SHP77 treated with DMSO at 0.1 percent for 48 hours (cell line): Measurements from ENCODE around the gene MYO18B.

Source experiments
- DNase-seq: peaks from one replicate; lab custom pipeline; 2025; lab: John Stamatoyannopoulos, UW

The MYO18B gene

DNA sequence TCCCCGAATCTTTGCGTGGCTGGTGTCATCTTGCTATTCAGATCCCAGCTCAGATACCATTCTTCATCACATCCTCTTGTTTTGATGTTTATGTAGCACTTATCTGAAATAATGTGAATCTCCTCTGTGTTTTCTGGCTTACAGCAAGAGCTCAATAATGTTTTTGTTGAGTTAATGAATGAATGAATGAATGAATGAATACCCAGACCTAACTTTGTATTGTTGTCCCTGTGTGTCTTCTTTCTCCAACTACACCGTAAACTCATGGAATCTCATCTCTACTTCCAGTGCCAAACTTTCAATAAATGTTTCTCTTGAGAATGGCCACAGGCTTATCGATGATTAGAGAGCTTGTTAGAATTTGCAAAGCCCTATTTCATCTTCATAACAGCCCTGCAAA is 110.2 kb downstream of the MYO18B start:
- DNase-seq, result no peak

DNA sequence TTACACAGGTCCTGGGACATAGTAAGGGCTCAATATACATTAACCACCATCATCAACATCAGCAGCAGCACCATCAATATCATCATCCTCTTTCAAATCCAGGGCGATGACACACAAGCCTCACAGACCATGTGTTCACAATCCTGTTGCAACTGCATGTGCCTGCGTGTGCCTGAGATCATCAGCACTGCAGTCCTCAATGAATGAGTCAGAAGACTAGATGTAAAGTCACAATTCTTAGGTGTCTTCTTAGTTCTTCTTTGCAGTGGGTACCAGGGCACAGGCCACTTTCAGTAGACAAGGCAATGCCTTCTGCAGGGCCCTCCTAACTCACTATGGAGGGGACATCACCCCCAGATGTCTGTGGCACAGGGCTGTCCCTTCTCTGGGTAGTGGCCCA is 111.1 kb downstream of the MYO18B start:
- no peak for DNase-seq

DNA sequence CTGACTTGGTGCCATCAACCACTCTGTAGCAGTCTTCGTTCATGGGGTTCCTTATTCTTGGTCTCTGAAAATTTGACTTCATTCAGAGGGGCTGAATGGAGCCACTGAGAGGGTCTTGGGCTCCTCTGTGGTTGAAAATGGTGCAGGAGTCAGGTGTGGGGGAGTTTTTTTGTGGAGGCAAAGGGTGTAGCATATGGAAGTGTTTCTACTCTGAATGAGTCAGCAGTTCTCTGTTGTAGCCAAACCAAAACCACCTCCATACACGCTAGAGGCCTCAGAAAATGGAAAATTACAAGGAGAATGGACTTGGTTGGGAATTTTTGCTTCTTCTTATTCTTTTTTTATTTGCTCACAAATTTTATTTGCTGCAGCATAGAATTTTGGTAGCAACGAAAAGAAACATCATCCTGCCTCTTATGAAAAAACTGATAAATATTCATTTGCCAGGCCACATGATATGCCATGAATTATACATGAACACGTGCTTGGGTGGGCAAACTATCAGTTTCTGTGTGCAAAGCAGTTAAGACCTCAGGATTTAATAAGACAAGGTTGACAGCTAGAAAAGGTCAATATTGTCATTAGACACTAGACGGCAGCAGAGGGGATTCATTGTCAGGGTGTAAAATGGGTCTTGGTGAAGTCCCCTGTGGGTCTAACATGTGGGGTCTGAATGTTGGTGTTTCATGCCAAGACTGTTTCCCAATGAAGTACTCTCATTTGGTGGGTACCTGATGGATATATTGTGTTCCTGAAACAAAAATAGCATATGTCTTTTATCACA is 111.7 kb downstream of the MYO18B start:
- DNase-seq, result peak; percentile 2

DNA sequence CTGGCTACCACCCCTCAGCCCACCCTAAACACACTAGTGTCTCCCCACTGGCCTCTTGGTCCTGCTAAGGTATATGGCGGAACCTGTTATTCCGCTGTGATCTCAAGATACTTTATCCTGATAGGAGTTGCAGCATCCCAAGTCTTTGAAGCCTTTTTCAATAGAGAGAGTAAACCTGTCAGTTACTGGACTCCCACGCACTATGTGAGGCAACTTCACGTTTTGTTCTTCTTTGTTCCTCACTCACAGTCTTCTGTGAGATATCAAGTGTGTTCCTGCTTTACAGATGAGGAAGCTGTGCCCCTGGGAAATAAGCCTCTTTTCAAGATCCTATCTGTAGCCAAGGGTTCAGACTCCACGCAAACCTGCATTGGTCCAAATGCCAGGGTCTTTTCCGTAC is 127.8 kb downstream of the MYO18B start:
- DNase-seq, result no peak

DNA sequence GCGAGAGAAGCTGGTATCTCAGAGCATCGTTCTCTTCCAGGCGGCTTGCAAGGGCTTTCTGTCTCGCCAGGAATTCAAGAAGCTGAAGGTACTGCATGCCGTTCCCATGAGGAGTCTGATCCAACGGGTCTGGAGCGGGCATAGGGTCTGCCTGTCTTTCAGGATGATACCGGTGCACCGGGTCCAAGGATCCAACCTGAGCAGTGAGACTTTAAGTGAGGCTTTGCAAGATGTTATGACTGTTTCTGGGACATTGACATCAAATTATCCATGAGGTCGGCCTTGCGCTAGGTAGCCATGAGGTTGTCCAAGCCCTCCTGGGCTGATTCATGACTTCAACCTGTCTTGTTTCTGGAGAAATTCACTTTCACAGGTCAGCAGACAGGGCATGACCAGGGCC is 132.3 kb downstream of the MYO18B start:
- DNase-seq, result no peak

DNA sequence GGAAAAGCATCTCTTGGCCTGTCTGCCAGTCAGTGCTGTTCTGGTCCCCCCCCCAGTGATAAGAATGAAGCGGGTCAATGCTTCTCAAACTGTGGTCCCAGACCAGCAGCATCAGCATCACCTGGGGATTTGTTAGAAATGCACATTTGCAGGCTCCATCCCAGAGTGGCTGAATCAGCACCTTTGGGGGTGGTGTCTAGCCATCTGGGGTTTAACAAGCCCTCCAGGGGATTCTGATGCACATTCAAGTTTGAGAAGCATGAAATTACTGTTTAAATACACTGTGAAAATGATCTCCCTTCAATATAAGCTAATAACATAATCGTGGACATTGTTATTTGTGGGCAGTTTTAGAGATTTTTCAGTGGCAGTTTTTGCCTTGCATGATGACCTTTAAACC is 133.5 kb downstream of the MYO18B start:
- DNase-seq, result no peak

DNA sequence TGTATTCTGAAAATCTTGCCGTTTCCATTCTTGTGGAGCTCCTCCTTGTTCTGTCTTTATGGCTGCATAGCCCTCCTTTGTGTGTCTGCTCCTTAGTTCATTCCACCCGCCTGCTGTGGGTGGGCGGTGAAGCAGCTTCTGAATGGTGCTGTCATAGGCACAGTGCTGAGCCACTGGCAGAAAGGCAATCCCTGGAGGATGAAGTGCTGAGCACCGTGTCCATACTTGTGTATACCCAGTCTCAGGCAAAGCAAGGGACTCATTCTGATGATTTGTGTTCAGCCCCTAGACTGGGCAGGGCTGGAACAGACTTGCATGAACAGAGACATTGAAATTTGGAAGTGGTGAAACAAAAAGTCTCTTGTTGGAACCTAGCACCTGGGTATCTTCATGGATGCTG is 134.9 kb downstream of the MYO18B start:
- DNase-seq, result no peak

DNA sequence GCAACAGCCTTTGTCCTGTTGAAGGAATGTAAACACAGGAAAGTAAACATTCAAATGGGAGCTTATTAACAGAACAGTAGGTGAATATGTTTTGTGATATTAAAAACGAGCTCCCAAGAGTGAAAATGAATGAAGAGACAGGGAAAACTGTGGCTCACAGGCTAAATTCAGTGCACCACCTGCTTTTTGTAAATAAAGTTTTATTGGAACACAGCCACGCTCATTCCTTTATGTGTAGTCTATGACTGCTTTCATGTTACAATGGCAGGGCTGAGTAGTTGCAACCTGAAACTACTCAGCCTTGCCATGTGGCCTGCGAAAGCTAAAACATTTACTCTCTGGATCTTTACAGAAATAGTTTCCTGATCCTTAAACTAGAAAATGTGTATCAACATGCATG is 136.9 kb downstream of the MYO18B start:
- peak; percentile 4 for DNase-seq

DNA sequence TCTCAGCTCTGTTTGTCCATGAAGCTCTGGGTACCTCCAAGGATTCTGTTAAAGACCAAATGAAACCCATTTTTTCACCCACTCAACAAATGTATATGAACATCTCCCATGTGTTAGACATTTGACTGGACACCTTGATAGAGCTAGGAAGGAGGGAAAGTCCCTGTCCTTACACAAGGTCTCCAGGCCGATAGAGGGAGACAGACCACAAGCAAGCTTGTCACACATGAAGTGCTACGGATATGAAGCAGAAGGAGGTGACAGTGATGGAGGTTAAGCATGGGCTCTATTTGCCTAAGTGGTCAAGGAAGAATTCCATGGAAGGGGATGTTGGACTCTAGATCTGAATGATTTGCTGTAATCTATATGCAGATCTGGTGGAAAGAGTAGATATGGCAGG is 138.5 kb downstream of the MYO18B start:
- peak; percentile 1 for DNase-seq

DNA sequence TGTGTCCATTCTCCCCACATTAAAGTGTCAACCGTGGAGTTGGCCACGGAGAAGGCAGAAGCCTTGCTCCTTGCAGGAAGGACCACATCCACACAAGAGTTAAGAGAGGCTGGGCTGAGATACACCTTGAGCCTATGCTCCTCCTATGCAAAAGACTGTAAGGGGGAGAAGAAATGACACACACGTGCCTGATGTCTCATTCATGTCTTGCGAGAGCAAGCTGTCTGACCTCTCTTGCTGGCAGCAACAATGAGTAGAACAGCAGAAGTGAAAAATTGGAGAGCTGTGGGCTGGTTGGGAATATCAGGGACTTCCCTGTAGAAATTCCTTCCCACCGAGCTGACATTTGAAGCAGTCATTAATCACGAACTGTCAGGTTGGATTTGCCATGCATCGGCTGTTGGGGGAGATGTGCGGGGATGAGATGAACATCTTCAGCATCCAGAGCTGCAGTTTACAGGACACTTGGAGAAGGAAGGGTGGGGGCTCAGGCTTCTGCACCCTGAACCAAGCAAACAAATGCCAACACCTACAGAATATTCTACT is 139.3 kb downstream of the MYO18B start:
- no peak for DNase-seq

DNA sequence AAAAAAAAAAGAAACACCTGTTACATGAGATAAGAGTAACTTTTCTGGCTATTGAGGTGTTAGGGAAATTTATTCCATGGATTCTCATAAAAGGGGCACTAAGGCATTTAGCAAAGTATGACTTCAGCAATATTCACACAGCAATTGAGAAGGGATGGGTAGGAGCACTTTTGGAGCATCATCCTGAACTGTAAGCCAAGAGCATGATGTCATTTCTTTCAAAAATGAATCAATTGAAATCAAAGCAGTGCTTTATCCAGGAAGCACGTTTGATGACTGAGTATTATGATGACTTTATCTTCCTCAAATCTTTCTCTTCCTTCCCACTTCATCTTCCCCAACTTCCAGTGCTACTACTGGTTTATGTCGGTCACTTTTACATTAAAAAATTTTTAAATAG is 140.4 kb downstream of the MYO18B start:
- DNase-seq, result no peak

DNA sequence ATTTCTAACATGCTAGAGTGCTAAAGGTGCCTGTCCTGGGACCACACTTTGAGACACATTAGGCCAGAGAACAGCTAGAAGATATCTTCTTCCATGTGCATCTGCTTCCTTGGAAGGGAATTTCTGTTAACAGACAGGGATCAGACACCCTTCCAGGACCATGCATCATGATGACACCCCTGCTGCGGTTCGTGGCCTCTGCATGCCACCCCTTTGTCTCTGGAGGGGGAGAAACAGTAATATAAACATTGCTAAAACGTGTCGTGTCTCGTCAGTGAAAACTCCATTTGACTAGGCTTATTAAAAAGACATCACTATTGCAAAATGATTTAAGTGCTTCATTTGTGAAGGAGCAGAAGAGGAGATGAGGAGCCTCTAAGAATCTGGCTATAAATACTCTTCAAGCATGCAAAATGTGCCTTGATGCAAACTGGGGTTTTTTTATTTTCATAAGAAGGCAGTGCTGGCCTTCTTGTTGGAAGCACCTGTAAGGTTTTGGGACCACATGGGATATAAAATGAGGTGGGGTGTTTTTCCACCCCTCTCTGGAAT is 141.6 kb downstream of the MYO18B start:
- DNase-seq, result no peak

DNA sequence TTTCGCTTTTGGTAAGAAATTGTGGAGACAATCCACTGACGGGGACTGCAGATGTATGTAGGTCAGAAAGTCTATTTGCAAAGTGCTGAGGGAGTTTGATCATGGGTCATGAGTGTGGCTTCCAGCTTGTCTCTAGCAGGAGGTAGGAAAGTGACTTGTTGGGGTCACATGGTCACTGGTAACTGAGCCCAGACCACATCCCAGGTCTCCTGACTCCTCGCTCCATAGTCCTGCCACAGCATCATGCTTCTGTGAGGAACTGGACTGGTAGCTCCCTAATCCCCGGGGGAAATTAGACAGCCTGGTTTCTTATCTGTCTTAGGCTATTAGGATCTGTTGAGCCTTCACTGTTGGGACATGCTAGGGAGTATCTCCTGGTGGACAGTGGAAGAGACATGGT is 142.1 kb downstream of the MYO18B start:
- no peak for DNase-seq

DNA sequence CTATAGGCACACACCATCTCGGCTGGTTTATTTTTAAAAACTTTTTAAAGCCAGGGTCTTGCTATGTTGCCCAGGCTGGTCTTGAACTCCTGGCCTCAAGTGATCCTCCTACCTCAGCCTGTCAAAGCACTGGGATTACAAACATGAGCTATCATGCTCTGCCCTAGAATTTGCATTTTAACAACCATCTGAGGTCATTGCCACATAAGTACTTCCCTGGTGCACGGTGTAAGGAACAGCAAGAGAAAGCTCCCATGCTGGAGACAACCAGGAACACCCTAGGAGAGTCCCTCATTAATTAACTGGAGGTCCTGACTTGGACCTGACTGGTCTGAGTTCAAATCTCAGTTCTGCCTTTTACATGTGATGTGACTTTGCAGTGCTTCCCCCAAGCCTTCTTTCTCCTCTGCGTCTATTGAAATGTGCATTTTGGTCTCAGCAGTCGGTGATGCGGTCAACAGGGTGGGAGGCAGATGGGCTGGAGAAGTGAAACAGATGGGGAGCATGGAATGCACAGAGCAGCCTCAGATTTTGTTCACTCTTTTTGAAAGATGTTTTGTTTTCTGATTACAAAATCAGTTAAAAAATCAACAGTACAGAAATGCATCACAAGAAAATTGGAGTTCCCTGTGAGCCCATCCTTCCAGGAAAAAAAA is 146.5 kb downstream of the MYO18B start:
- DNase-seq, result no peak

DNA sequence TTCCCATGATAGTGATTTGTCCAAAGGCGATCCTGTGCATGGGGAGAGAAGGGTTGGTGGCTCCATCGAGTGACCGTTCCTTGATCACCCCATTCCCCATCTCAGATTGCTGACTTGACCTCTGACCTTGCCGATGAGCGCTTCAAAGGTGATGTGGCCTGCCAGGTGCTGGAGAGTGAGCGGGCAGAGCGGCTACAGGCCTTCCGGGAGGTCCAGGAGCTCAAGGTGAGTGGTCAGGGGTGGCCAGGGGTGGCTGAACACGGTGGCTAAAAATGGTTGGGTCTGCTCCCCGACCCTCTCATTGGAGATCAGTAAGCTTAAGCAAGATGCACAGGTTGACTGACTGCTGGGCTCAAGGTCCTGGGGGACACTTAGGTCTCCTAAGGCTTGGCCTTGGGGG is 148.7 kb downstream of the MYO18B start:
- DNase-seq, result no peak

DNA sequence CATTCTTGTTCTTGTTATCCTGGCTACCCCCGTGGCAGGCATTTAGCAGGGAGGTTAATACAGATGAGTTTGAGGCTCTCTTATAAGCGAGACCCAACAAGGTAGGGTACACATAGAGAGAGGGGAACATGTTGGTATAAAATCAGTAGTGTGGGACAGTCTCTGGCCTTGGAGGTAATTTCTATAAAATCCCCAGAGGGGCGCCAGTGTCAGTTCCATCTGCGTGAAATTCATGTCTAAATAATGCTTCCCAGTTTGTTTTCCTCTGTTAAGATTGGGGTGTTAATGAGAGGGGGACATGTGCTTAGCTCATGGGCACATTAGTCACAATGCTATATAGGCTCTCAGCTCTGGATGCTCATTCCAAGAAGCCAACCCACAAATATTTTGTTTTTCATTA is 150.7 kb downstream of the MYO18B start:
- DNase-seq, result no peak

DNA sequence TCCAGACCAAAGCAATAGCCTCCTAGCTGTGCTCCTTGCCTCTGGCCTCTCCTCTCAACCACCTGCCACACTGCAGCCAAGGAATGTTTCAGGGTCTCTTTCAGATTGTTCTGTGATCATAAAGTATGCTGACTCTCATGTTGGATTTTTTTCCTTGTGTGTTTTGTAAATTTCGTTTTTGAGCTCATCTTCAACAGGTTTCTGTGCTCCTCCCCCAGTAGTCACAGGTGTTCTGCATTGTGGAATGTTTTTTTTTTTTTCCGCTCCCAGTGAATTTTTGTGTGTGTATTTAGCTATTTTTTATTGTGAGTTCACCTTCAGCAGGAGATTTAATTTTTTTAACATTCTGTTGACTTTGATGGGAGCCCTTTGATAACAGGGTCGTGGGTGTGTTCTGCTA is 153.7 kb downstream of the MYO18B start:
- DNase-seq, result no peak

DNA sequence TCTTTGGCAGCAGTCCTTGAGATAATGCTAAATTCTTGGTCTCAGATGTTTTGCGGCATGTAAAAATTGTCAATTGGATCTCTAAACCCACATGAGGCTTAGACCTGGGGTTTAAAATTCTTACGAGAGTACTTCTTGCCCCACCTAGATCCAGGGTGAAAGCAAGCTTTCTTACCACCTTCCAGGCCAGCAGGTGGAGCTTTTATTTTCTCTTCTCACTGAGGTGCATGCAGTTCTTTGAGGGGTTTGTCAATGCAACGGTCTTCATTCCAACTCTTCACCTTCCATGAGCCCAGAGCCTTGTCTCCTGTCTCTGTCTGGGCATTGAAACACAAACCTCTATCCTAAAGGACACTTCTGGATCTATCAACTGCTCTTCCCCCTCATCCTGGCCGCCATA is 154.1 kb downstream of the MYO18B start:
- peak; percentile 3 for DNase-seq

DNA sequence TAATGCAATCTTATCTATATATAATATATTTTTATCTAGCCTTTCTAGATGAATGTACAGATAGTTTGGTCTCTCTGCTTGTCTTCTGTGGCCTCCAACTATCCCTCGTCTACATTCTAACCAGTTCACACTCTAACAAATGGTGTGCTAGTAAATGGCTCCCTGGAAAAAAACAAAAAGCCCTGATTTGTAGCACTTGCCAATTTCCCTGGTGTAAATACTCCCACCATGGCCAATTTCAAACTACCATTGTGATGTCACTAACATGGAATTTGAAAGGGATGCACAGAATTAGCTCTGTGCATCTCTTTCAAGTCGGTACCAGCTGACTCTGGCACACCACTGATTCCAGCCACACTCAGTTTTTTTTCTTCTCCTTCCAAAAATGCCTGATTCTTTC is 154.6 kb downstream of the MYO18B start:
- DNase-seq, result no peak

DNA sequence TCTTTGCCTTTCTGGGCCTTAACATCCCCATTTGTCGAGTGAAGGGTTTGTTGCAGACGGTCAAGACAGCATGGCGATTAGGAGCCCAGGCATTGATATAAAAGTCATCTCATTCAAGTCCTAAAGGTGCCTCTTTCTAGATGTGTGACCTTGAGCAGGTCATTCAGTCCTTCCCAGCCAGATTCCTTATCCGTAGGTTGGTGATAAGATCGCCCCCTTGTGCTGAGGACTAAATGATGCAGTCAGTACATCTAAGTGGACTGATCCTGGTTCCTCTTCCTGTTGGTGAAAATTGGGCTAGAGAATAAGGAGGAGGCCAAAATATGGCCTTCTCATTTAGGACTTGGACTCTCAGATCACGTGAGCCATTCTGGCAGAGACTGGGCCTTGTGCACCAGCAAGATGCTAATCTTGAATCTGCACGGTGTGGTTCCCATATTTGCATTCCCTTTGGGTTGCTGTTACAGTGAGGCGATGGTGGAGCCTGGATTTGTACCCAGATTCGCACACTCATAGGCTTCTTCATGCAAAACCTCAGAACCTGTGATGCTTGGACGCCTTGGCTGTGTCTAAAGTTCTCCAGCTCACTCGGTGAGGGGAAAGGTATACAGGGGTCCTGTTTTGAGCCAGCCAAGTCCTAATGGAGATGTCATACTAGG is 156.8 kb downstream of the MYO18B start:
- DNase-seq, result no peak

DNA sequence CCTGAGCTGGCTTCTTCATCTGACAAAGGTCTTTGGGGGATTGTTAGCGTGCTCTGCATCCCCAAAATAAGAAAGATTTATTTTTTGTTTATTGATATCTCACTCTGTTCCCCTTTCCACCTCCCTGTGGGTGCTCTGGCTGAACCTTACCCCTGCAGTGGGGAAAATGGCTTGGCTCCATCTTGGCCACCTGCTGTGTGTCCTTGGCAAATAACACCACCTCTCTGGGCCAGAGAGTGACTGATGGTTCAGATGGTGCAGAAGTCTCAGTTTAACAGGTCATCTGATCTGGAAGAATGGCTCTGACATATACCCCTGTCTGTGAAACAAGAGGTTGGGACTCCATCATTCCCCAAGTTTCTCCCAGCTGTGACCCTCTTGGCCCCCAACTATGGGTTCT is 157.6 kb downstream of the MYO18B start:
- no peak for DNase-seq

DNA sequence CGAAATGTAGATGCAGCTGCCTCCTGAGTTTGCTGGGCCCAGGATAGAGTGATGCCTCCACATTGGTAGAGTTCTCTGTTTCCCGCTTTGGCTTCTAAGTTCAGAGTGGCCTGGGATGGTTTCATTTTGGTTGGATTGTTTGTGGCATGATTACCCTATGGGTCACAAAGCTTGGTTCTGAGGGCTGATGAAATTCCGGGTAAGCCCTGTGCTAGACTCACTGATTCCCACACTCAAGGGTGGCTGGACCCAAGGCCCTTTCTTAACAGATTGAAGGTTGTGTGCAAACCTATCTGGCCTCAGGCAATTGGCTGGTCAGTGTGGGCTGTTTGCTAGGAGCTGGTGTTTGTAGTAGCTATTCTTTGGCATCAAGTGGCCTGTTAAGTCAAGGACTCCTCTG is 158.4 kb downstream of the MYO18B start:
- DNase-seq, result no peak

DNA sequence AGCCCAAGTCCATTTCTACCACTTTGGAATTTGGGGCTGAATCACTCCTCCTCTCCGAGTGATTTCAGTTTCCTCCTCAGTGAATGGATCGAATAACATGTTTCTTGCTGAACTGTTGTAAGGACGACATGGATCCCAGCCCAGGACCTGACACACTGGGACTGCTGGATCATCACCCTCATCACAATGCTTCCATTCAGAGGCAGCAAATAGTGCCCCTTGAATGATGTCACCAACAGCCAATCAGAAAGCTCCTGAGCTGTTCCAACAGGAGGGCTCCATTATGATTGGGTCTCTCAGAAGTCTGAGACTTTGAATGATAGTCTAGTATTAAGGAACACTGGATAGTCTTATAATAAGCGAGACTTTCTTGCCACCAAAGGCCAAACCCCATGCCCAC is 158.9 kb downstream of the MYO18B start:
- DNase-seq, result no peak
